HPDE6-E6E7 (cell line): ENCODE measurements around the gene ATP9A.
A peak's percentile ranks its signal among the peaks of the same experiment; 100 is the strongest.

Source experiments
- DNase-seq: peaks from one replicate; pipeline ENCODE4 v3.0.0; 2011; ENCODE audit warnings: missing footprints; ENCODE audit errors: extremely low spot score

The ATP9A gene

DNA sequence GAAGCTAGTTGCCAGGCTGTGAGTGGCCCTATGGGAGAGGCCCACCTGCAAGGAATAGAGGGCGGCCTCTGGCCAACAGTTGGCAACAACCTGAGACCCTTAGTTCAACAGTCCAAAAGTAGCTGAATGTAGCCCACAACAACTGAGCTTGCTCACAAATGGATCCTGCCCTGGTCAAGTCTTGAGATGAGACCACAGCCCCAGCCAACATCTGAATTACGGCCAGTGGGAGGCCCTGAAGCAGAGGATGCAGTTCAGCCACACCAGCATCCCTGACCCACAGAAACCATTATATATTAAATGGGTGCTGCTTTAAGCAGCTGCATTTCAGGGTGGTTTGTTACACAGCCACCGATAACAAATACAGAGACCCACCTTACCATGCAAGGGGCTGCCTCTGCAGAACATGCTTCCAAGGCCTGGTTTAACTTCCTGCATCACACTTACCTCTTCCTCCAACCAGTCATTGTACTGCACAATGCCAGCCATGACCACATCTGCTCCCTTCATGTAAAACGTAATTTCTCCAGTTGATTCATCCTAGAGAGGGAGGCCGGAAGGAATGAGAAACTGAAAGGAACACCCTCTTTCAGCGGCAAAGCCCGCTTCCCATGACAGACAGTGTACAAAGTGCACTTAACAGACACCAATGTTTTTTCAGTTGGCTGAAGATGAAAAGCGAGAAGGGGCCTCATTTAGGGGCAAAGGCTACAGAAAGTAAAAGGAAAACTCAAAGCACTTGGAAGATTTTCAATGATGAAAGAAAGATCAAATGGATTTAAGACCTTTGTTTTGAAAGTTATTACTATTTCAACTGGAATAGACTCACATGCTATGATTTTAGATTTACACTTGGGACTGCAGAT, 139.4 kb downstream of the ATP9A start:
- DNase-seq, result no peak

GRCh38 chr20:51627586-51627985, 140.6 kb downstream of the ATP9A start:
- DNase-seq, result no peak

- DNase-seq, result no peak
These were observed 143.1 kb downstream of the ATP9A start for GRCh38 chr20:51625105-51625504.

- peak; percentile 86 for DNase-seq
These were observed 143.9 kb downstream of the ATP9A start for GRCh38 chr20:51624157-51624731.

DNA sequence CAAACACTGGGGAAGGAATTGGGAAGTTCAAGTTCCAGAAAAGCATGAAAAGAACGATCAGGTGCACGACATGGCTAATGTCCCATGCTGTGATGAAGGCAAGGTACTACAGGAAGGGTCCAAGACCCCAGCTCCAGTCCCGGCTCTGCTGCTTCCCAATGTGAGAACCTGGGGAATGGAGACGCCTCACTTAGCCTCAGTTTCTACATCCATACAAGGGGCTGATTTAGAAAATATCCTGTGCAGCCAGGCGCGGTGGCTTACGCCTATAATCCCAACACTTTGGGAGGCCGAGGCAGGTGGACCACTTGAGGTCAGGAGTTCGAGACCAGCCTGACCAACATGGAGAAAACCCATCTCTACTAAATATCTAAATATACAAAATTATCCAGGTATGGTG, 144.9 kb downstream of the ATP9A start:
- no peak for DNase-seq

- no peak for DNase-seq
These were observed 146.0 kb downstream of the ATP9A start for GRCh38 chr20:51622004-51622874.

GRCh38 chr20:51620432-51620831, 147.8 kb downstream of the ATP9A start:
- DNase-seq, result no peak

GRCh38 chr20:51616060-51616459, 152.1 kb downstream of the ATP9A start:
- DNase-seq, result no peak

DNA sequence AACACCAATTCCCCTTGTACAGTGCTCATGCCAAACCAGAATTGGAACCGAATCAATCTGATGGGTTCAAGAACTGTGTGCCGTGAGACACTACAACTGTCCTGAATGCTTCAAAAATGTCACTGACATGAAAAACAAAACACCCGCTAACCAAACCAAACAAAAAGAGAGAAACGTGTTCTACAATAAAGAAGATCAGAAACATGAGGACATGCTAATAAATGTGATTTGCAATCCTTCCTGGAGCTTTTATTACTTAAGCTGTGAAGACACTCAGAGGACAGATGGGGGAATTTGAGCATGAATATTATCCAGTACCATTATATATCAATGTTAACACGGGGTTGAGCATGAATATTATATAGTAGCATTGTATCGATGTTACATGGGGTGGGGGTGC, 153.5 kb downstream of the ATP9A start:
- DNase-seq, result no peak

GRCh38 chr20:51613580-51613979, 154.6 kb downstream of the ATP9A start:
- no peak for DNase-seq

DNA sequence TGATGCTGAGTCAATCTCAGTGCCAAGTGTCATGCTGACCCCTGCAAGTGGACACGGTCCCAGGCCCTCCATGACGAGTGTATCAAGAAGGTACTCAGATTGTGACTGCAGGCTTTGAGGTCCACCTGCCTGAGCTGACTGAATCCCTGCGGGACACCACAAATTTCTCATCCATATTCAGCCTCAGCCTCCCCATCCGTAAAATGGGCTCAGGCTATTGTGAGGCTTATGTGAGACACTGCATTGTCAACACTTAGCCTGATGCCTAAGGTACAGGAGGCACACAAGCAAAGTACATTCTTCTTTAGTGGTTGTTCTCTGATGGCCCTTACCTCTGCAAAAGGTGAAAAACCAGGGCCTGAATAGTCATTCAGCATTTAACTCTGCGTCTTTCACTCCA, 155.3 kb downstream of the ATP9A start:
- no peak for DNase-seq

DNA sequence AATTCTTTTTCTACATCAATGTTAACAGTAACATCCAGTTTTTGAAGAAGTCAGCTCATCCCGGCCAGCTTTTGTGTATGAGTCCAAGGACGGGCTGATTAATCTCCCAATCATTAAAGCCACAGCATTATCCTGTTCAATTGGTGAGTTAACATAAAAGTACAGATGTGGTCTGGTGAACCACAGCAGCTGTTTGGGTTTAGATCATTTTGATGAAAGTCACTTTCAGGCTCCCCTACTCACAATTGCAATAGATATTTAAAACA, 156.6 kb downstream of the ATP9A start:
- DNase-seq, result no peak

DNA sequence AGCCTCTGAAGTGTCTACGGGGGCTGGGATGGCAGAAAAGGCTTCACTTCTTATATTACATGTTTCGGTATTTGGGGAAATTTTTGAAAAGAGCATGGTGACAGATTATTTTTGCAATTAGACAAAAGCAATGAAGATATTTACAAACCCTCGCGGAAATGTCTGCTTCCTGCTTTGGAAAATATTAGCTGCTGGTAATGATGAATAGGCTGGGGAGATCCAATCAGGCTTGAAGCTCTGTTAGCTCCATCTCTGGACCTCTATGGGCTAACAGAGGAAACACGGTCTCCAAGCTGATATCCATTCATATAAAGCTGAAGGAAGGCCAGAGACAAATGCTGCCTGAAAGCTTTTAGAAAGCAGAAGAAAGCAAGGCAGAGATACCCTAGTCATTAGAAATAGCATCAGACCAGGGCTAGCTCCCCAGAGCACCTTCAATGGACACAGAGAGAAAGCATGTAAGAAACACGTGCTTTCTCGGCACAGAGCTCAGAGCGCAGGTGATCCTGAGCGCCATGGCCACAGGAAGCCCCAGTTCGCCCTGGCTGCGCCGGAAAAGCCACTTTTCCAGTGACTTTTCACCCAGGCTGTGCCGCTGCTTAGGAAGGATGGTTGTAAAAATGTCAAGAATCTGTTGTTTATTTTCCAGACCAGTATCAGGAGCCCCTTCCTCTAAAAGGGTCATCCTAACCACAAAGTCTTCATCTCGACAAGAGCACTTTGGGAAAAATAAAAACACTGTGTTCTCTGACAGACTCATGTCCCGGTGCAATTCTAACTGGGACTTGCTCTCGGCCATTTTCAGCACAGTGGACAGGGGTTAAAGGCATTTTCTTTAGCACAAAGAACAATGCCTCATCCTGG, 157.2 kb downstream of the ATP9A start:
- no peak for DNase-seq

- no peak for DNase-seq
These were observed 158.1 kb downstream of the ATP9A start for GRCh38 chr20:51610111-51610510.

GRCh38 chr20:51609251-51609650, 158.9 kb downstream of the ATP9A start:
- DNase-seq, result no peak

GRCh38 chr20:51608061-51608460, 160.1 kb downstream of the ATP9A start:
- no peak for DNase-seq

GRCh38 chr20:51607170-51607569, 161.0 kb downstream of the ATP9A start:
- no peak for DNase-seq

GRCh38 chr20:51604851-51605250, 163.3 kb downstream of the ATP9A start:
- DNase-seq, result no peak

DNA sequence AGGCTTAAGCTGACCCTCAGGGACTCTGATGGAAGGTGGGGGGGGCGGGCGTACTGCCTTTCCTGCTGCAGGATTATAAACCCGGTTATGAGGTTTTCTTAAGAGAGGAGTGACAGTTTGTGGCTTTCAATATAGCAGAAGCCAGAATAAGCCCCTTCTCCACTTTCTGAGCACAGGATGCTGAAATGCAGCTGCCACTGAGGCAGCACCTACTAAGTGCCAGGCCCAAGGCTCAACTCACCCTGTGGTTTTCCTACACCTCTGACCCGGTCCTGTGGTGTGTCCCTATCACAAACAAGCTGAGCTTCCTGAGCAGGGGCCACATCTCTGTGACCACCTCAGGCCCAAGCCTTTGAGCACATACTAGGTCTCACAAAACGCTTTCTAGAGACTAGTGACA, 166.1 kb downstream of the ATP9A start:
- no peak for DNase-seq

GRCh38 chr20:51600950-51601349, 167.2 kb downstream of the ATP9A start:
- DNase-seq, result no peak

DNA sequence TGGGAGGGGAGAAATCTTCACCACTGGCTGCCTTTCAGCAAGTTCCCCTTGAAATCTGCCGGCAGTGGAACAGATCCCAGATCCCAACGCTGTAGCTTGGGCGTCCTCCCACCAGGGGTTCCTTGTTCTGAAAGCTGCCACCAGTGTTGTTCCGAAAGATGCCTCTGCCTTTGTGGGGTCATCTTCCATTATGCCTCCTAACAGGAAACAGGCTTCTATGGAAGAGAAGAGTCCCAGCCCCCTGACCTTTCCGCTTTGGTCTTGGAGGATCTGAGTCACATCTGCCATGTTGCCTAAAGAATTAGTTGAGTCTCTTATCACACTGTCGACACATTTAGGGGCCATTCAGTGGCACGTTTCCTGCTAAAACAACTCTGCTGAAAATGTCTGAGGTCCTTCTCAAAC, 168.2 kb downstream of the ATP9A start:
- no peak for DNase-seq

- no peak for DNase-seq
These were observed 169.6 kb downstream of the ATP9A start for GRCh38 chr20:51598556-51598955.
